ENCODE results near the gene ADISSP.

Gene ADISSP

GRCh38 chr20:3743251-3743650 is 24.3 kb downstream of the ADISSP start:
- ATAC-seq, result no peak
- no peak for TF ChIP-seq ZNF8 (CRISPR knock-in tag; IDR thresholded peaks at IDR 0.05)
- TF ChIP-seq TCF4 (CRISPR knock-in tag; IDR thresholded peaks at IDR 0.05; ENCODE audit: borderline replicate concordance), result no peak
- TF ChIP-seq ISL1 (CRISPR knock-in tag; IDR thresholded peaks at IDR 0.05), result no peak
- no peak for TF ChIP-seq ZC3H10 (CRISPR knock-in tag; IDR thresholded peaks at IDR 0.05)
- no peak for TF ChIP-seq BACH2 (CRISPR knock-in tag; IDR thresholded peaks at IDR 0.05; ENCODE audit: borderline replicate concordance)

GRCh38 chr20:3741836-3742458 is 25.6 kb downstream of the ADISSP start:
- no peak for ATAC-seq
- no peak for TF ChIP-seq POU6F1 (CRISPR knock-in tag; IDR thresholded peaks at IDR 0.05; ENCODE audit: borderline replicate concordance, low read depth)
- no peak for TF ChIP-seq BACH2 (CRISPR knock-in tag; IDR thresholded peaks at IDR 0.05; ENCODE audit: borderline replicate concordance)
- TF ChIP-seq CSDC2 (CRISPR knock-in tag; IDR thresholded peaks at IDR 0.05), result no peak
- TF ChIP-seq ZNF8 (CRISPR knock-in tag; IDR thresholded peaks at IDR 0.05), result no peak
- TF ChIP-seq ISL1 (CRISPR knock-in tag; IDR thresholded peaks at IDR 0.05), result no peak
- TF ChIP-seq TOX (CRISPR knock-in tag; IDR thresholded peaks at IDR 0.05; ENCODE audit: borderline replicate concordance), result no peak

GRCh38 chr20:3740615-3741301 is 26.8 kb downstream of the ADISSP start:
- no peak for ATAC-seq
- TF ChIP-seq OSR1 (CRISPR knock-in tag; IDR thresholded peaks at IDR 0.05) (no peak), ZFP3 (CRISPR knock-in tag; IDR thresholded peaks at IDR 0.05) (no peak), RARB (CRISPR knock-in tag; IDR thresholded peaks at IDR 0.05) (no peak), TSHZ2 (CRISPR knock-in tag; IDR thresholded peaks at IDR 0.05) (no peak), ESRRG (CRISPR knock-in tag; IDR thresholded peaks at IDR 0.05) (no peak), ZNF70 (CRISPR knock-in tag; IDR thresholded peaks at IDR 0.05) (no peak), PATZ1 (CRISPR knock-in tag; IDR thresholded peaks at IDR 0.05; ENCODE audit: borderline replicate concordance) (no peak), GLIS3 (CRISPR knock-in tag; IDR thresholded peaks at IDR 0.05) (no peak), ISL1 (CRISPR knock-in tag; IDR thresholded peaks at IDR 0.05) (no peak), ZFP30 (CRISPR knock-in tag; IDR thresholded peaks at IDR 0.05) (no peak), CSDC2 (CRISPR knock-in tag; IDR thresholded peaks at IDR 0.05) (no peak), BACH2 (CRISPR knock-in tag; IDR thresholded peaks at IDR 0.05; ENCODE audit: borderline replicate concordance) (no peak), POU6F1 (CRISPR knock-in tag; IDR thresholded peaks at IDR 0.05; ENCODE audit: borderline replicate concordance, low read depth) (no peak), ZNF8 (CRISPR knock-in tag; IDR thresholded peaks at IDR 0.05) (no peak), ARNTL (CRISPR knock-in tag; IDR thresholded peaks at IDR 0.05; ENCODE audit: borderline replicate concordance, low read depth) (no peak), TOX (CRISPR knock-in tag; IDR thresholded peaks at IDR 0.05; ENCODE audit: borderline replicate concordance) (no peak), CREB5 (CRISPR knock-in tag; IDR thresholded peaks at IDR 0.05; ENCODE audit: low read depth) (no peak), PPARA (CRISPR knock-in tag; IDR thresholded peaks at IDR 0.05; ENCODE audit: borderline replicate concordance) (no peak), ZNF565 (CRISPR knock-in tag; conservative IDR thresholded peaks at IDR 0.05; ENCODE audit: low read depth) (no peak), TCF4 (CRISPR knock-in tag; IDR thresholded peaks at IDR 0.05; ENCODE audit: borderline replicate concordance) (no peak)
